ENCODE data around the gene PRDX5. TPM values are rescaled to one million over a fixed set of nuclear protein-coding genes. Genes with fewer than 3 reads are reported as not detected.

PRDX5 gene
- total RNA-seq, 1 experiment from 2014 or later: 341 TPM

GRCh38 chr11:64371201-64371600 lies 53.3 kb downstream of the PRDX5 start:
- no peak for DNase-seq (ENCODE audit: low spot score)
- in situ Hi-C loops (cut with HindIII; ENCODE audit: low sequenced_read_pairs): no loop called here

Other genes with a start within 250 kb of the PRDX5 start
- 85.0 and 93.2 TPM in 2 replicates for gene MACROD1, start 152.0 kb upstream of the PRDX5 start, total RNA-seq (2014; rRNA removed; shearing (Covaris generic))
- 241 and 363 TPM in 2 replicates for gene STIP1, start 131.9 kb upstream of the PRDX5 start, total RNA-seq (2014; rRNA removed; shearing (Covaris generic))
- gene FERMT3, start 111.4 kb upstream of the PRDX5 start, total RNA-seq (2014; rRNA removed; shearing (Covaris generic)): 5.9 TPM in 1 of 2 replicates, not detected in the other
- 28.9 and 46.2 TPM in 2 replicates for gene TRPT1, start 91.9 kb upstream of the PRDX5 start, total RNA-seq (2014; rRNA removed; shearing (Covaris generic))
- 33.3 and 34.2 TPM in 2 replicates for gene NUDT22, start 91.8 kb upstream of the PRDX5 start, total RNA-seq (2014; rRNA removed; shearing (Covaris generic))
- 10.3 and 24.1 TPM in 2 replicates for gene DNAJC4, start 87.6 kb upstream of the PRDX5 start, total RNA-seq (2014; rRNA removed; shearing (Covaris generic))
- 14.6 and 27.0 TPM in 2 replicates for gene VEGFB, start 83.5 kb upstream of the PRDX5 start, total RNA-seq (2014; rRNA removed; shearing (Covaris generic))
- 20.6 and 27.8 TPM in 2 replicates for gene FKBP2, start 77.0 kb upstream of the PRDX5 start, total RNA-seq (2014; rRNA removed; shearing (Covaris generic))
- 293 and 394 TPM in 2 replicates for gene PPP1R14B, start 71.2 kb upstream of the PRDX5 start, total RNA-seq (2014; rRNA removed; shearing (Covaris generic))
- gene PLCB3, start 66.6 kb upstream of the PRDX5 start, total RNA-seq (2014; rRNA removed; shearing (Covaris generic)): 59.3 and 62.7 TPM in 2 replicates
- gene BAD, start 33.5 kb upstream of the PRDX5 start, total RNA-seq (2014; rRNA removed; shearing (Covaris generic)): 146 and 183 TPM in 2 replicates
- 17.8 and 25.9 TPM in 2 replicates for gene GPR137, start 32.3 kb upstream of the PRDX5 start, total RNA-seq (2014; rRNA removed; shearing (Covaris generic))
- 0.14 TPM in 1 of 2 replicates, not detected in the other for gene KCNK4, start 26.8 kb upstream of the PRDX5 start, total RNA-seq (2014; rRNA removed; shearing (Covaris generic))
- gene CATSPERZ, start 17.8 kb upstream of the PRDX5 start, total RNA-seq (2014; rRNA removed; shearing (Covaris generic)): not detected in 2 replicates
- gene ESRRA, start 12.6 kb upstream of the PRDX5 start, total RNA-seq (2014; rRNA removed; shearing (Covaris generic)): 42.0 and 75.5 TPM in 2 replicates
- gene TRMT112, start 562 bp upstream of the PRDX5 start, total RNA-seq (2014; rRNA removed; shearing (Covaris generic)): 313 and 472 TPM in 2 replicates
- gene CCDC88B, start 22.1 kb downstream of the PRDX5 start, total RNA-seq (2014; rRNA removed; shearing (Covaris generic)): 15.1 and 26.6 TPM in 2 replicates
- gene RPS6KA4, start 41.0 kb downstream of the PRDX5 start, total RNA-seq (2014; rRNA removed; shearing (Covaris generic)): 113 and 126 TPM in 2 replicates
- 0.61 TPM in 1 of 2 replicates, not detected in the other for gene SLC22A11, start 237.8 kb downstream of the PRDX5 start, total RNA-seq (2014; rRNA removed; shearing (Covaris generic))